GM12891 (cell line): Measurements from ENCODE around the gene PCDHGA5.

Experiments used
- PAX5 ChIP-seq: IDR thresholded peaks from 2 replicates; pipeline ENCODE4 v1.6.1; 2011; ENCODE audit warnings: low read length, moderate library complexity, mild to moderate bottlenecking; ENCODE audit not compliant: insufficient read depth, severe bottlenecking
- POLR2A ChIP-seq: IDR thresholded peaks from 2 replicates; pipeline ENCODE4 v1.6.1; 2011; ENCODE audit warnings: low read depth, low read length, control low read depth
- POLR2AphosphoS5 ChIP-seq: IDR thresholded peaks from 2 replicates; pipeline ENCODE4 v1.6.1; 2011; ENCODE audit warnings: low read depth, low read length, control low read depth
- TAF1 ChIP-seq: IDR thresholded peaks from 2 replicates; pipeline ENCODE4 v1.6.1; 2011; ENCODE audit warnings: low read depth, low read length, control low read depth

GRCh38 chr5:141383345-141383744, 19.4 kb downstream of the PCDHGA5 start:
- TF ChIP-seq TAF1 (no peak), PAX5 (no peak), POLR2A (no peak), POLR2AphosphoS5 (no peak)
